Right cardiac atrium (tissue), 5 donors: ENCODE results near the gene VANGL2. TPM values are rescaled to one million over a fixed set of nuclear protein-coding genes. Genes with fewer than 3 reads are reported as not detected.
A peak's percentile ranks its signal among the peaks of the same experiment; 100 is the strongest.

Experiments used
- ATAC-seq, 2 donors: fragments of 200-7000 bp; cut with Tn5 transposase; one replicate each; pipeline versions ENCODE4 v1.8.0 to v1.9.1; 2020; ENCODE audit warnings: moderate library complexity in 2 of 2, mild to moderate bottlenecking in 1 of 2
- DNase-seq, 3 donors: peaks; one replicate each; pipeline ENCODE4 v3.0.0-alpha.2; 2020
- H3K27ac ChIP-seq: one replicate; pipeline ENCODE4 v1.5.1; 2013; ENCODE audit warnings: mild to moderate bottlenecking, low read length, control low read depth, moderate library complexity
- H3K27me3 ChIP-seq: one replicate; pipeline ENCODE4 v1.6.1; 2013; ENCODE audit not compliant: control insufficient read depth, insufficient read depth
- H3K4me1 ChIP-seq: one replicate; pipeline ENCODE4 v1.6.1; 2013; ENCODE audit warnings: low read length; ENCODE audit not compliant: control insufficient read depth, insufficient read depth
- H3K4me3 ChIP-seq: one replicate; pipeline ENCODE4 v1.5.1; 2013; ENCODE audit warnings: low read length, control low read depth
- H3K9me3 ChIP-seq: one replicate; pipeline ENCODE4 v1.6.1; 2013; ENCODE audit warnings: low read length; ENCODE audit not compliant: control insufficient read depth
- WGBS: extraction: QIAGEN DNeasy Blood & Tissue Kit; methylation state at CpG from one replicate; pipeline ENCODE4 v1.1.7; 2013; 5-methylcytosine and 5-hydroxymethylcytosine counted together
- intact Hi-C, 4 donors: fragments of 100-400 bp; cut with DNase I; formaldehyde crosslinking; loops; one replicate each; pipeline versions ENCODE4 v1.11.0 to v1.14.0; 2022 to 2023
- polyA plus RNA-seq: library from polyadenylated mRNA; stranded (reverse); fragments of 200-250 nt; gene quantifications from one replicate; pipeline ENCODE4 v1.2.3, GENCODE V29; 2013
- total RNA-seq, 4 donors: library from RNA; stranded (reverse); fragmentation: NEBNext Ultra II Directional; extraction: Animal tissue kit (Norgen Biotek cat#: 25700); gene quantifications; one replicate each; pipeline ENCODE4 v1.2.1, GENCODE V29; 2021
- donor health status: healthy with polysubstance abuse.
- donor health status: DM: no; HTN: yes; CAD: no.
- donor health status: DM: no; HTN: no; CAD: no.
- donor health status: DM: no; HTN: yes; CAD: no; lungs with severe emphysema.
- donor health status: DM: yes; HTN: yes; CAD: no.

Gene VANGL2
- total and polyA plus RNA-seq, 5 donors: 4.7 to 11.4 (median 8.5) TPM

- no peaks in the 10 kb centered on the region for H3K27me3 ChIP-seq
- 24% methylated on average over 2 of the region's 2 CpGs for WGBS
- H3K27ac ChIP-seq: no peak overlapping the region
- ATAC-seq (peak in 1 of 2 donors; percentile 49), DNase-seq (no peak)
- intact Hi-C loops: loop anchor here in 2 of 4 donors (2.0 kb wide), 1 partner anchor 178 kb away; no protein-coding TSS in a partner anchor
- no peak overlapping the region for H3K4me3 ChIP-seq
- peaks cover 2% of the 10 kb centered on the region for H3K4me1 ChIP-seq
- H3K9me3 ChIP-seq: no peaks in the 10 kb centered on the region
These were observed 28.8 kb downstream of the VANGL2 start for GRCh38 chr1:160429125-160429561.

- H3K9me3 ChIP-seq: no peaks in the 10 kb centered on the region
- peaks cover 2% of the 10 kb centered on the region for H3K4me1 ChIP-seq
- ATAC-seq (no peak), DNase-seq (no peak)
- intact Hi-C loops: loop anchor here (2.0 to 5.0 kb wide), 3 partner anchors 172 to 179 kb away; no protein-coding TSS in a partner anchor
- no peaks in the 10 kb centered on the region for H3K27me3 ChIP-seq
- H3K4me3 ChIP-seq: no peak overlapping the region
- H3K27ac ChIP-seq: no peak overlapping the region
- 67% methylated on average over 2 of the region's 2 CpGs for WGBS
These were observed 29.6 kb downstream of the VANGL2 start for GRCh38 chr1:160429702-160430535.

GRCh38 chr1:160431006-160431405 lies 30.6 kb downstream of the VANGL2 start:
- Histone ChIP-seq H3K4me1 (peaks cover 2% of the 10 kb centered on the region), H3K27ac (no peak overlapping the region), H3K4me3 (no peak overlapping the region), H3K27me3 (no peaks in the 10 kb centered on the region), H3K9me3 (no peaks in the 10 kb centered on the region)
- intact Hi-C loops: loop anchor here in 2 of 4 donors (2.0 to 5.0 kb wide), 2 partner anchors 171 to 178 kb away; no protein-coding TSS in a partner anchor
- DNase-seq: no peak
- 86% methylated on average over 5 of the region's 5 CpGs for WGBS
- ATAC-seq: no peak

GRCh38 chr1:160431571-160431970 lies 31.2 kb downstream of the VANGL2 start:
- peaks cover 2% of the 10 kb centered on the region for H3K4me1 ChIP-seq
- no peak overlapping the region for H3K27ac ChIP-seq
- DNase-seq: no peak
- H3K4me3 ChIP-seq: no peak overlapping the region
- H3K27me3 ChIP-seq: no peaks in the 10 kb centered on the region
- WGBS: 88% methylated on average over 2 of the region's 2 CpGs
- H3K9me3 ChIP-seq: no peaks in the 10 kb centered on the region
- intact Hi-C loops: loop anchor here in 2 of 4 donors (2.0 to 5.0 kb wide), 2 partner anchors 171 to 177 kb away; no protein-coding TSS in a partner anchor
- no peak for ATAC-seq

GRCh38 chr1:160432371-160432786 lies 32.0 kb downstream of the VANGL2 start:
- no peaks in the 10 kb centered on the region for H3K27me3 ChIP-seq
- no peak for ATAC-seq
- H3K4me1 ChIP-seq: peaks cover 2% of the 10 kb centered on the region
- DNase-seq: no peak
- no peak overlapping the region for H3K4me3 ChIP-seq
- H3K9me3 ChIP-seq: no peaks in the 10 kb centered on the region
- intact Hi-C loops: loop anchor here in 1 of 4 donors (5.0 kb wide), 1 partner anchor 170 kb away; no protein-coding TSS in a partner anchor
- no peak overlapping the region for H3K27ac ChIP-seq

GRCh38 chr1:160436966-160437365 lies 36.6 kb downstream of the VANGL2 start:
- WGBS: 69% methylated on average over 2 of the region's 2 CpGs
- H3K4me1 ChIP-seq: no peaks in the 10 kb centered on the region
- intact Hi-C loops: no loop called here
- H3K9me3 ChIP-seq: no peaks in the 10 kb centered on the region
- H3K27ac ChIP-seq: no peak overlapping the region
- no peaks in the 10 kb centered on the region for H3K27me3 ChIP-seq
- H3K4me3 ChIP-seq: no peak overlapping the region
- ATAC-seq (no peak), DNase-seq (no peak)

GRCh38 chr1:160437432-160438316 lies 37.3 kb downstream of the VANGL2 start:
- no peaks in the 10 kb centered on the region for H3K9me3 ChIP-seq
- intact Hi-C loops: no loop called here
- peak in 1 of 2 donors; percentile 45 for ATAC-seq
- no peak overlapping the region for H3K4me3 ChIP-seq
- WGBS: 60% methylated on average over 4 of the region's 4 CpGs
- no peaks in the 10 kb centered on the region for H3K4me1 ChIP-seq
- no peak overlapping the region for H3K27ac ChIP-seq
- no peaks in the 10 kb centered on the region for H3K27me3 ChIP-seq
- DNase-seq: no peak

GRCh38 chr1:160438317-160438918 lies 38.1 kb downstream of the VANGL2 start:
- H3K4me3 ChIP-seq: no peak overlapping the region
- ATAC-seq: peak in 1 of 2 donors; percentile 31
- intact Hi-C loops: no loop called here

GRCh38 chr1:160438935-160439334 lies 38.6 kb downstream of the VANGL2 start:
- H3K9me3 ChIP-seq: no peaks in the 10 kb centered on the region
- no peak for DNase-seq
- no peaks in the 10 kb centered on the region for H3K4me1 ChIP-seq
- no peak for ATAC-seq
- WGBS: 90% methylated on average over 2 of the region's 2 CpGs
- intact Hi-C loops: no loop called here
- no peaks in the 10 kb centered on the region for H3K27me3 ChIP-seq
- H3K4me3 ChIP-seq: no peak overlapping the region
- no peak overlapping the region for H3K27ac ChIP-seq

More at GRCh38 chr1:160438317-160438918, 38.1 kb downstream of the VANGL2 start:
- no peak overlapping the region for H3K27ac ChIP-seq
- H3K4me1 ChIP-seq: no peaks in the 10 kb centered on the region
- H3K9me3 ChIP-seq: no peaks in the 10 kb centered on the region
- WGBS: 76% methylated on average over 4 of the region's 4 CpGs
- H3K27me3 ChIP-seq: no peaks in the 10 kb centered on the region
- DNase-seq: no peak

- WGBS: 67% methylated on average over 2 of the region's 2 CpGs
- intact Hi-C loops: no loop called here
- no peak for ATAC-seq
These were observed 39.4 kb downstream of the VANGL2 start for GRCh38 chr1:160439718-160440117.

More at GRCh38 chr1:160439718-160440117, 39.4 kb downstream of the VANGL2 start:
- no peak overlapping the region for H3K27ac ChIP-seq
- no peaks in the 10 kb centered on the region for H3K27me3 ChIP-seq
- H3K4me1 ChIP-seq: no peaks in the 10 kb centered on the region
- no peak for DNase-seq
- H3K4me3 ChIP-seq: no peak overlapping the region
- no peaks in the 10 kb centered on the region for H3K9me3 ChIP-seq
